Prostate gland (tissue), 2 donors: Measurements from ENCODE around the gene RSU1.

Source experiments
- POLR2A ChIP-seq: fragments of 450-650 bp; IDR thresholded peaks from one replicate; pipeline ENCODE4 v1.6.1; 2016; ENCODE audit warnings: antibody characterized with exemption, mild to moderate bottlenecking
- TF ChIP-seq, protein P1 (sequence below), 4 experiments: fragments of 200-600 bp in 2 of 4; fragments of 450-650 bp in 2 of 4; sonication (generic) in 2 of 4; IDR thresholded peaks; 1 replicate in 3 of 4; 2 replicates in 1 of 4; pipeline ENCODE4 v1.5.1; 2016 to 2019; ENCODE audit warnings: antibody characterized with exemption in 4 of 4, mild to moderate bottlenecking in 2 of 4, moderate library complexity in 2 of 4

GRCh38 chr10:16646181-16647059, 170.8 kb downstream of the RSU1 start:
- TF ChIP-seq, protein P1, sequence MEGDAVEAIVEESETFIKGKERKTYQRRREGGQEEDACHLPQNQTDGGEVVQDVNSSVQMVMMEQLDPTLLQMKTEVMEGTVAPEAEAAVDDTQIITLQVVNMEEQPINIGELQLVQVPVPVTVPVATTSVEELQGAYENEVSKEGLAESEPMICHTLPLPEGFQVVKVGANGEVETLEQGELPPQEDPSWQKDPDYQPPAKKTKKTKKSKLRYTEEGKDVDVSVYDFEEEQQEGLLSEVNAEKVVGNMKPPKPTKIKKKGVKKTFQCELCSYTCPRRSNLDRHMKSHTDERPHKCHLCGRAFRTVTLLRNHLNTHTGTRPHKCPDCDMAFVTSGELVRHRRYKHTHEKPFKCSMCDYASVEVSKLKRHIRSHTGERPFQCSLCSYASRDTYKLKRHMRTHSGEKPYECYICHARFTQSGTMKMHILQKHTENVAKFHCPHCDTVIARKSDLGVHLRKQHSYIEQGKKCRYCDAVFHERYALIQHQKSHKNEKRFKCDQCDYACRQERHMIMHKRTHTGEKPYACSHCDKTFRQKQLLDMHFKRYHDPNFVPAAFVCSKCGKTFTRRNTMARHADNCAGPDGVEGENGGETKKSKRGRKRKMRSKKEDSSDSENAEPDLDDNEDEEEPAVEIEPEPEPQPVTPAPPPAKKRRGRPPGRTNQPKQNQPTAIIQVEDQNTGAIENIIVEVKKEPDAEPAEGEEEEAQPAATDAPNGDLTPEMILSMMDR (IDR thresholded peaks at IDR 0.05), result no peak
- no peak for TF ChIP-seq POLR2A
